ENCODE data around the gene AAGAB. TPM values are rescaled to one million over a fixed set of nuclear protein-coding genes. Genes with fewer than 3 reads are reported as not detected.

AAGAB gene
- total and polyA plus RNA-seq, 7 donors = 22.4 to 48.1 (median 34.5) TPM

GRCh38 chr15:67165254-67166253, 88.9 kb downstream of the AAGAB start:
- intact Hi-C loops (cut with DNase I) = no loop called here
- no peaks in the 10 kb centered on the region for H3K27me3 ChIP-seq
- 87 to 89% methylated on average over 34 of the region's 34 CpGs for whole genome bisulfite sequencing, 2 donors
- H3K27ac ChIP-seq = no peak overlapping the region
- TF ChIP-seq POLR2A (IDR thresholded peaks at IDR 0.05) = no peak
- no peak for TF ChIP-seq POLR2AphosphoS5 (IDR thresholded peaks at IDR 0.05)
- no peak for TF ChIP-seq EP300 (IDR thresholded peaks at IDR 0.05)
- TF ChIP-seq CTCF (IDR thresholded peaks at IDR 0.05) = no peak
- no peak overlapping the region for H3K4me3 ChIP-seq
- H3K4me1 ChIP-seq = peaks cover 0 to 40% (median 17%) of the 10 kb centered on the region in 4 donors
- no peaks in the 10 kb centered on the region for H3K9me3 ChIP-seq
- peaks cover 5 to 52% (median 15%) of the 10 kb centered on the region in 4 donors for H3K36me3 ChIP-seq
- DNase-seq = peak; percentile 60

GRCh38 chr15:67164811-67165253, 89.6 kb downstream of the AAGAB start:
- no peaks in the 10 kb centered on the region for H3K27me3 ChIP-seq
- peak; percentile 63 for DNase-seq
- peaks cover 5 to 45% (median 15%) of the 10 kb centered on the region in 4 donors for H3K36me3 ChIP-seq
- intact Hi-C loops (cut with DNase I) = no loop called here
- H3K4me3 ChIP-seq = no peak overlapping the region
- TF ChIP-seq CTCF (IDR thresholded peaks at IDR 0.05) (no peak), POLR2AphosphoS5 (IDR thresholded peaks at IDR 0.05) (no peak), EP300 (IDR thresholded peaks at IDR 0.05) (no peak), POLR2A (IDR thresholded peaks at IDR 0.05) (no peak)
- peak overlapping the region in 1 of 4 donors; percentile 10 for H3K27ac ChIP-seq
- 83 to 87% methylated on average over 17 of the region's 17 CpGs for WGBS, 2 donors
- no peaks in the 10 kb centered on the region for H3K9me3 ChIP-seq
- H3K4me1 ChIP-seq = peaks cover 0 to 40% (median 17%) of the 10 kb centered on the region in 4 donors

- Histone ChIP-seq H3K4me3 (no peak overlapping the region), H3K4me1 (peaks cover 0 to 40% (median 17%) of the 10 kb centered on the region in 4 donors), H3K27me3 (no peaks in the 10 kb centered on the region), H3K27ac (peak overlapping the region in 1 of 4 donors; percentile 10), H3K36me3 (peaks cover 5 to 41% (median 15%) of the 10 kb centered on the region in 4 donors), H3K9me3 (no peaks in the 10 kb centered on the region)
- TF ChIP-seq POLR2A (IDR thresholded peaks at IDR 0.05) = no peak
- TF ChIP-seq EP300 (IDR thresholded peaks at IDR 0.05) = no peak
- TF ChIP-seq POLR2AphosphoS5 (IDR thresholded peaks at IDR 0.05) = no peak
- TF ChIP-seq CTCF (IDR thresholded peaks at IDR 0.05) = no peak
- intact Hi-C loops (cut with DNase I) = no loop called here
- WGBS, 2 donors = 27 to 63% methylated on average over 5 of the region's 5 CpGs
- no peak for DNase-seq
Measured at GRCh38 chr15:67164401-67164791, 90.1 kb downstream of the AAGAB start.

- Histone ChIP-seq H3K4me1 (peaks cover 0 to 37% (median 14%) of the 10 kb centered on the region in 4 donors), H3K27me3 (no peaks in the 10 kb centered on the region), H3K4me3 (no peak overlapping the region), H3K9me3 (no peaks in the 10 kb centered on the region), H3K27ac (no peak overlapping the region), H3K36me3 (peaks cover 5 to 34% (median 15%) of the 10 kb centered on the region in 4 donors)
- 98% methylated on average over 6 of the region's 6 CpGs for WGBS, 2 donors
- intact Hi-C loops (cut with DNase I) = no loop called here
- peak; percentile 20 for DNase-seq
- TF ChIP-seq EP300 (IDR thresholded peaks at IDR 0.05) (no peak), POLR2AphosphoS5 (IDR thresholded peaks at IDR 0.05) (no peak), POLR2A (IDR thresholded peaks at IDR 0.05) (no peak), CTCF (IDR thresholded peaks at IDR 0.05) (no peak)
Measured at GRCh38 chr15:67163180-67163579, 91.3 kb downstream of the AAGAB start.
